DMS114 treated with DMSO at 0.1 percent for 48 hours (cell line): ENCODE results near the gene RAD9A.
"Not testable (repeated sequence)": the region's sequence is repeated elsewhere in the genome, so short reads cannot be mapped to it uniquely, and the experiment has no call there.

Source experiments
- DNase-seq: peaks from one replicate; lab custom pipeline; 2025; ENCODE audit not compliant: unreplicated experiment; lab: John Stamatoyannopoulos, UW

Gene RAD9A

GRCh38 chr11:67422891-67423290 lies 31.1 kb downstream of the RAD9A start:
- DNase-seq, result no peak

GRCh38 chr11:67423466-67423865 lies 31.7 kb downstream of the RAD9A start:
- DNase-seq, result no peak

DNA sequence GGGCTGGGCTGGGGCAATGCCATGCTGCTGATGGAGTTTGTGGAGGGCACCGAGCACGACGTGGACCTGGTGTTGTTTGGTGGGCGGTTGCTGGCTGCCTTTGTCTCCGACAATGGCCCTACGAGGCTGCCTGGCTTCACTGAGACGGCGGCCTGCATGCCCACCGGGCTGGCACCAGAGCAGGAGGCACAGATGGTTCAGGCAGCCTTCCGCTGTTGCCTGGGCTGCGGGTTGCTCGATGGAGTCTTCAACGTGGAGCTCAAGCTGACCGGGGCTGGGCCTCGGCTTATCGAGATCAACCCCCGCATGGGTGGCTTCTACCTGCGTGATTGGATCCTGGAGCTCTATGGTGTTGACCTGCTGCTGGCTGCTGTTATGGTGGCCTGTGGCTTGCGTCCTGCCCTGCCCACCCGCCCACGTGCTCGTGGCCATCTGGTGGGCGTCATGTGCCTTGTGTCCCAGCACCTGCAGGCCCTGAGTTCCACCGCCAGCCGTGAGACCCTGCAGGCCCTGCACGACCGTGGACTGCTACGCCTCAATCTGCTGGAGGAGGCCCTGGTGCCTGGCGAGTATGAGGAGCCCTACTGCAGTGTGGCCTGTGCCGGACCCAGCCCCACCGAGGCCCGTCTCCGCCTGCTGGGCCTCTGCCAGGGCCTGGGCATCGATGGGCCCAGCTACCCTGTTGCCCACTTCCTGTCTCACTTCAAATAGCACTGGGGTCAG lies 32.3 kb downstream of the RAD9A start:
- no peak for DNase-seq

GRCh38 chr11:67427364-67427859 lies 35.6 kb downstream of the RAD9A start:
- DNase-seq, result not testable (repeated sequence)

GRCh38 chr11:67428052-67429001 lies 36.5 kb downstream of the RAD9A start, which contains the start of gene RPS6KB2:
Gene RPS6KB2, plus strand, starts transcription at chr11:67428494. Its CDS starts 52 bp downstream, at chr11:67428546.
- DNase-seq, result peak; percentile 98

DNA sequence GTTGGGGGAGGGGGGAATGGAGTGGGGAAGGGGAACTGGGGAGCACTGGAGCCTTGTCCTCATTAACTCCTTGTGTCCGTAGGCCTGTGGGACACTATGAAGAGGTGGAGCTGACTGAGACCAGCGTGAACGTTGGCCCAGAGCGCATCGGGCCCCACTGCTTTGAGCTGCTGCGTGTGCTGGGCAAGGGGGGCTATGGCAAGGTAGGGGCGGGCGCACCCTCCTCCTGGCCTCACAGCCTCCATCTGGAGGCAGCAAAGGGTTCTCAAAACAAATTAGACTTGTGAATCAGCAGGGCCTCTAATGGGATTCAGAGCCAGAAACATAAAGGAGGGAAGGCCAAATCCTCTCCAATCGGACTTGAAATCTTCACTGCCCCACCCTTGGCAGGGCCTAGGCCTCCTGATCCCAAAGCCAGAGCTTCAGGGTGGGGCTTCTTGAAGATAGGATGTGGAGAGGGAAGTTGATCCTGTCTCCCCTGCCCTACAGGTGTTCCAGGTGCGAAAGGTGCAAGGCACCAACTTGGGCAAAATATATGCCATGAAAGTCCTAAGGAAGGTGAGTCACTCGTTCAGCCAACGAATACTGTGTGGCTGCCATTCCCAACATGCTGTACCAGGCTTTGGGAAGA lies 37.4 kb downstream of the RAD9A start:
- DNase-seq, result no peak

- no peak for DNase-seq
Measured at GRCh38 chr11:67429722-67430121, 37.9 kb downstream of the RAD9A start.

- DNase-seq, result no peak
Measured at GRCh38 chr11:67431346-67432249, 39.8 kb downstream of the RAD9A start.

DNA sequence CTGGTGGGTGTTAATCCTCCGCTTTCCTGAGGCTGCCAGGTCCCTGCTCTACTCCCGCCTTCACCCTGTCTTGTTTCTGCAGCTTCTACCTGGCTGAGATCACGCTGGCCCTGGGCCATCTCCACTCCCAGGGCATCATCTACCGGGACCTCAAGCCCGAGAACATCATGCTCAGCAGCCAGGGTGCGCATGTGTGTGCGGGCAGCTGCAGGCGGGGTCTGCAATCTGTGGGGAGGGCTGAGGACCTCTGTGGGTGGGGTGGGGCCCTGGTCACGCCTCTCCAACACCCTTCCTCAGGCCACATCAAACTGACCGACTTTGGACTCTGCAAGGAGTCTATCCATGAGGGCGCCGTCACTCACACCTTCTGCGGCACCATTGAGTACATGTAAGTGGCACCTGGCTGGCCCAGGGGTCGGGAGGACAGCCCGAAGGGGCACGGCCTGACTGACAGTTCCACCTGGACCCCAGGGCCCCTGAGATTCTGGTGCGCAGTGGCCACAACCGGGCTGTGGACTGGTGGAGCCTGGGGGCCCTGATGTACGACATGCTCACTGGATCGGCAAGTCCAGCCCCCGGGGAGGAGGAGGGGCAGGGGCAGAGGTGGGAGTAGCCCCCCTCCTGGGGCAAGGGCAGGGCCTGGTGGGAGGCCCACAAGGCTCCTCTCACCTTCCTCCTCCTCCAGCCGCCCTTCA lies 41.0 kb downstream of the RAD9A start:
- no peak for DNase-seq

- DNase-seq, result no peak
Measured at GRCh38 chr11:67433536-67434394, 42.0 kb downstream of the RAD9A start.

DNA sequence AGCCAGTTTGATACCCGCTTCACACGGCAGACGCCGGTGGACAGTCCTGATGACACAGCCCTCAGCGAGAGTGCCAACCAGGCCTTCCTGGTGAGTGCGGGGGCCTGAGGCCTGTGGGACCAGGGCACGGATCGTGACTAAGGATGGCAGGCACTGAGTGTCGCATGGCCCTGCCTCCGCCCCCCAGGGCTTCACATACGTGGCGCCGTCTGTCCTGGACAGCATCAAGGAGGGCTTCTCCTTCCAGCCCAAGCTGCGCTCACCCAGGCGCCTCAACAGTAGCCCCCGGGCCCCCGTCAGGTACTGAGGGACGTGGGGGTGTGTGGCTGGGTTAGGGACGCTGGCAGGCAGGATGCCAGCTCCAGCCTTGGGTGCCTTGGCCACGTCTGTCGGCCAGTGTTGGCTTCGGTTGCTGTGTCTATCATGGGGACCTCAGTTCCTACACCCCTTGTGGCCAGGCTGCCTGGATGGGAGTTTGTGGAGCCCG lies 42.7 kb downstream of the RAD9A start:
- DNase-seq, result no peak

DNA sequence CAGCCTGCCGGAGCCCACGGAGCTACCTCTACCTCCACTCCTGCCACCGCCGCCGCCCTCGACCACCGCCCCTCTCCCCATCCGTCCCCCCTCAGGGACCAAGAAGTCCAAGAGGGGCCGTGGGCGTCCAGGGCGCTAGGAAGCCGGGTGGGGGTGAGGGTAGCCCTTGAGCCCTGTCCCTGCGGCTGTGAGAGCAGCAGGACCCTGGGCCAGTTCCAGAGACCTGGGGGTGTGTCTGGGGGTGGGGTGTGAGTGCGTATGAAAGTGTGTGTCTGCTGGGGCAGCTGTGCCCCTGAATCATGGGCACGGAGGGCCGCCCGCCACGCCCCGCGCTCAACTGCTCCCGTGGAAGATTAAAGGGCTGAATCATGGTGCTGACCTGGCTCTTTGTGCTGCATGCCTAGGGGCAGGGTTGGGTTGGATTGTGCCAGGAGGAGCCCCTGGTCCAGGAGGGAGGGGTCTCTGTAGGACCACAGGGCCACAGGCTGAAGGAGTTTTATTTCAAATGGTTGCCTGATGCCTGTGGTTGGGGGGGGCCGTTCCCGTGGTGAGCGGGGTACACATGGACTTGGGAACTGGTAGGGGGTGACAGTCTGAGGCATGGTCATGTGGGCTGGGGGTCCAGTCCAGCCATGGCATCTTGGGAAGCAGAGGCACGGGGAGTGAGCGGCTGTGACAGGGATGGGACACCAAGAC lies 43.4 kb downstream of the RAD9A start:
- DNase-seq, result no peak

DNA sequence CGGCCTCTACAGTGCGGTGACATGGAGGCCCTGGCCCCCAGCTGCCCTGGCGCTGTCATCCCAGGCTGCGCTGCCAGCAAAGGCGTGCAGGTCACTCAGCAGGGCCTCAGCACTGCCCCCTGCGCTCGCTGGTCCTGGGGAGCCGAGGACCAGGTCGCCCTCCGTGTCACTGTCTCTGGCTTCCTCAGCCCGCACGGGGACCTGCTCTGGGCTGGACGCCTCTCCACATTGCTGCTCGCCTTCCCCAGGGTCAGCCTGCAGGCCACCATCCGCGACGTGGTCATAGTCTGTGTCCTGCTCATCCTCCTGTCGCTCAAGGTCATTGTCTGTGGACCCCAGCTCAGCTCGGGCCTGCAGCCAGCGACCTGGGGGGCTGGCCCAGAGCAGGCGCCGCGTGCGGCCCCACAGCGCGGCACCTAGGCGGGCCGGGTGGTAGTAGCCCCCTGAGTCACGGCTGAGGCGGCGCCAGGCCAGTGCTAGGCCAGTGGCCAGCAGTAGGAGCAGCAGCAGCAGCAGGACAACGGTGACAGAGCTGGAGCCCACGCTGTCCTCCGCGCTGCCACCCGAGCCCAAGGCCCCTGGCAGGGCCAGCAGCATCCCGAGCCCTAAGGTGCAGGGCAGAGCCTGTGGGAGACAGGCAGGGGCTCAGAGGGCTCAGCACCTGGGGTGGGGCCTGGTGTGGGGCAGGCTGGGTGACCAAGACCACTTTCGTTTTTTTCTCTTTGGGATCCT lies 44.1 kb downstream of the RAD9A start:
- DNase-seq, result no peak

DNA sequence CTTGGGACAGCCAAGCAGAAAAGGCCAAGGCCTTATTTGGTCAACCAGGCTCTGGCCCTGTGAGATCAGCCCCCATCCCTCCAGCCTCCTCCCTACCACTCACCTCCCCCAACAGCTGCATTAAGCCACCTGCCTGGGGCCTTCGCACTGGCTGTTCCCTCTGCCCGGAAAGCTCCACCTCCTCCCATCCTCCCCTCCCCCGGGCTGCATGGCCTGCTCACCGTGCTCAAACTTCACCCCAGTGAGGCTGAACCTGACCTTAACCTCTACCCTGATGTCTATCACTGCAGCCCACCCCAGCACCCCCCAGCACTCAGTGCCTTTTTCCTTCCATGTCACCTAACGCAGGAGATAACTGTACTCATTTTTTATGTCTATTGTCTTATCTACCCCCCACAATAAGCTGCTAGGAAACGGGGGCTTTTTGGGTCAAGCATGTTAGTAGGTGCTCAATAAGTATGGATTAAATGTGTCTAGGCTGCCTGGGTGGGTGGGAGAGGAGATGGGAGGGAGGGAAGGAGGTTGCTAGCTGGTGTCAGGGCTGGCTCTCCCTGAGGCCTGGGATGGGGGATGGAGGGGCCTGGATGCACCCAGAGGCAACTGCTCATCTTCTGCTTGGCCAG lies 44.8 kb downstream of the RAD9A start:
- no peak for DNase-seq

- no peak for DNase-seq
Measured at GRCh38 chr11:67437082-67437808, 45.5 kb downstream of the RAD9A start, which contains the start of gene PTPRCAP. Gene PTPRCAP, minus strand, starts transcription at chr11:67437682. Its CDS starts 63 bp downstream, at chr11:67437619.

GRCh38 chr11:67437809-67438157 lies 46.0 kb downstream of the RAD9A start:
- DNase-seq, result no peak
